ENCODE results near the gene OGFOD2.

The OGFOD2 gene

GRCh38 chr12:122989225-122989839 lies 14.3 kb downstream of the OGFOD2 start:
- no peak for DNase-seq

DNA sequence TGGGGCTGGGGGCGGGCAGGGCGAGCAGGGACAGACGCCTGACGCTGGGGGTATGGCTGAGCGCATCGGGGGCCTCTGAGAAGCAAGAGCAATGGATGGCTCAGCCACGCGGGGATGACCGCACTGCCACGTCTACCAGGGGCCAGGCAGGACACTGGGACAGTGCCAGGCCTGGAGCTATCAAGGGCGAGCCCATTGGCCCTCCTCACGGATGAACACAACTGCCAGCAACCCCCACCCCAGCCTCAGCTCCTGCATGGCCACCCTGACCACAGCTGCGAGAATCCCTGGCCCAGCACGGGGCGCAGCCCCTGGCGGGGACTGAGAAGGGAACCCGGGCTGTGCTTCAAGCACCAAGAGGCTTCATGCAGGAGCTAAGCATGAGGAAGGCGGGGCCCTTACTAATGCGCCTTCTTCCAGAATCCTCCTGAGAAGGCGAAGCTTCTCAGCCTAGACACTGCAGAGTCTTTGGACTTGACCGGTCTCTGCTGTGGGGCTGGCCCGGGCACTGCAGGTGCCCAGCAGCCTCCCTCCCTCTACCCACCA lies 14.9 kb downstream of the OGFOD2 start:
- no peak for DNase-seq

- DNase-seq = no peak
These were observed 15.5 kb downstream of the OGFOD2 start for GRCh38 chr12:122990561-122990960.

GRCh38 chr12:122990961-122991622 lies 16.0 kb downstream of the OGFOD2 start:
- DNase-seq = no peak

DNA sequence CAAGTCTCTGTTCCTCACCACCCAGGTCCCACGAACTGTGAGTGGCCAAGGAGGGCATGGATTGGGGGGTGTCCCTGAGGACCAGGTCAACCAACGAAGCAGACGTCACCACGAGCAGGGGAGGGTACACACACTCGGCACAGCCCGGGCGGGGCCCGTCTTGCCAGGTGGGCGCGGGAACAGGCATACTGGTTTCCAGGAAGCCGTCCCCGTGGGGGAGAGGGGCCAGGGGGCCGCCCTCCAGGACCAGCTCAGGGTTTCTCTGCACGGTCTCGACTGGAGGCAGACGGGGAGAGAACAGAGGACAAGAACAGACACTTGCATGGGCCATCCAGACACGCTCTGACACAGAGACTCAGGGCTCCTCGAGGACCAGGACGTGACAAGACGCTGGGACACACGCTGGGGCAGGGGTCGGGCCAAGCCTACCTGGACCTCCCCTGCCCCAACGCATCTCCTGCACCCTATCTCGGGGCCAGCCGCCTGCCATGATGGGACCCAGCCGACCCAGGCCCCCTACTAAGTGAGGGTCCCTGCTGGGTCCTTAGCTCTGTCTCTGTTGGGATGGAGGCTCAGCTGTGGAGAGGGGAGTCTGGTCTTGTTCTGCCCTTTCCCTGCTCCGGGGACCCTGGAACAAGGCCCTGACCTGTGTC lies 16.7 kb downstream of the OGFOD2 start:
- no peak for DNase-seq

- no peak for DNase-seq
These were observed 17.3 kb downstream of the OGFOD2 start for GRCh38 chr12:122992386-122992785.

DNA sequence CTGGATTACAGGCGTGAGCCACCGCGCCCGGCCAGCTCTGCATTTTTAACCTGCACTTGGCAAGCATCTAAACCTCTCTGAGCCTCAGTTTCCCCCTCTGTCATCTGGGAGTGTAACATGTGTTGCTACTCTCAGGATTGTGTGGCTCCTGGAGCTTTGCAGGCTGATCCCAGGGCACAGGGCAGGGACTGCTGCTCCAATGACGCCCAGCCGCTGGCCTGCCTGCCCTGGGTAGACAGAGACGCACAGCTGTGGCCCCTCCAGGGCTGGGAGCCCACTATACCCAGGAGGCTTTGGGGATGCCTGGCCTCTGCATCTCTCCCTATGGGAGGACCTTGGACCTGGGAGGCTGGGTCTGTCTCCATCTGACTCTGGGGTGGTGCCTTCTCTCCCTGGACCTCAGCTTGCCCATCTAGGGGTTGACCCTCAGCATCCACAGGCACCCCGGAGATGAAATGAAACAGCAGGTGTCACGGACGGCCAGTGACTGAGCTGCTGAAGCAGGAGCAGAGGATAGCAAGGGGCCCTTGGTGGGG lies 19.2 kb downstream of the OGFOD2 start:
- DNase-seq = no peak

GRCh38 chr12:122994781-122995502 lies 19.9 kb downstream of the OGFOD2 start:
- no peak for DNase-seq

DNA sequence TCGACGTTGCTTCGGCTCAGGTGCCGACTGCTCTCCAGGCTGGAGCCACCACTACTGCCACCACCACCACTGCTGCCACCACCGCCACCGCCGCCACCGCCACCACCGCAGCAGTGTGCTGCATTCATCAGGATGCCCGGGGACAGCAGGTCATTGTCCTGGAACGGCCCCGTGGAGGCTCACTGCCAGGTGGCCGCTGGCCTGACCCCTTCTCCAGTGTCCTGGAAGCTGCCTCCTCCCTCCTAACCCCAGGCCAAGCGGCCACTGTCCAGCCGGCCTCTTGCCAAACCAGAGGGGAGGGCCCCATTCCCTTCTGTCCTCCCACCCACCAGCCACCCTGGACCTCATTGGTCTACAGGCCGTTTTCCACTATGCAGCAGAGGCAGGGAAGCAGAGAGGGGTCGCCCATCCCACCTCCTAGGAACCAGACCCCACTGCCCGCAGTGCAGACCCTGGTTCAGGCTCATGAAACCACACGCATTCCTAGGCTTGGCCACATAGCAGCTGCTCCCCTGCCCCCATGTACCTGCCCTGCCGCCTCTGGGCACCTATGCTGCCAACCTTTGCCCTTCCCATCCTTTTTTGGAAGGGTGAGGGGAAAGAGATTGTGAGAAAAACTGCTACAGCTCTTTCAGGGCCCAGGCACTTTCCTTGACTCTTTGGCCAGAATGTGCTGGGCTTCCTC lies 20.6 kb downstream of the OGFOD2 start:
- DNase-seq = no peak

- DNase-seq = no peak
These were observed 21.2 kb downstream of the OGFOD2 start for GRCh38 chr12:122996188-122996601.

- no peak for DNase-seq
These were observed 21.7 kb downstream of the OGFOD2 start for GRCh38 chr12:122996621-122997342.

DNA sequence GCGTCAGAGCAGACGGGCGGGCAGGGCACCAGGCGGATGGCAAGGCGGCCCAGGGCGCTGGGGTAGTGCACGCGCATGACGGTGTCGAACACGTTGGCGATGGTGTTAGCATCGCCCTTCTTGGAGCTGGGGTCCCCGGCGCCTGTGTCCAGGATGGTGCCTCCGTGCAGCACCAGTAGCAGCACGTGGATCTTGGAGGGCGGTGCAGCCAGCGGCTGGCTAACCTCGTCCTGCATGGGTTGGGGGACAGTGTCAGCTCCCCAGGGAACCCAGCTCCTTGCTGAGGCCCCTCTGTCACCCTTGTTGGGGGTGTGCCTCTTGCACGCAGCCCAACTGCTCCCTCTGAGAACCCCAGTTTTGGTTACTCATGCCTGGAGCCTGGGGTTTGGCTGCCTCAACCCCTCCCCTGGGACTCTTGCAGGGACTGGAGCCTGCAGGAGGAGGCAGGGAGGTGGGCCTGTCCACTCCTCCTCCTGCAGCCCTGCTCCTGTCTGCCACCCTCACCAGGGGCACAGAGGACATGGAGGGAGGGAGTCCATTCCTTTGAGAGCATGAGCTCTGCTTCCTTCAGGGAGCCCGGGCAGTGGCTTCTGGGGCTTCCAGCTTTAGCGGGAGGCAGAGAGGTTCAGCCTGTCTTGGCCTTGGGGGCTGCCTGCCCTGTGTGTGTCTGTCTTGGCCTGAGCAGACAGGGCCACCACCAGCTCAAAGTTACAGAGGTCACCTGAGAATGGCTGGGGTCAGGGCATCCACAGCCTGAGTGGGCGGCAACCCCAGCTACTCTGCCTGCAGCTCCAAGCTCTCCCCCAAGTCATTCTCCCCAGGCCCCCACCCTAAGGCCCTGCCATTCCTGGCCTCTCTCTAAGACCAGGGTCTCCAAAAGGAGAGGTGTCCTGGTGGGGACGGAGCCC lies 22.6 kb downstream of the OGFOD2 start:
- no peak for DNase-seq

DNA sequence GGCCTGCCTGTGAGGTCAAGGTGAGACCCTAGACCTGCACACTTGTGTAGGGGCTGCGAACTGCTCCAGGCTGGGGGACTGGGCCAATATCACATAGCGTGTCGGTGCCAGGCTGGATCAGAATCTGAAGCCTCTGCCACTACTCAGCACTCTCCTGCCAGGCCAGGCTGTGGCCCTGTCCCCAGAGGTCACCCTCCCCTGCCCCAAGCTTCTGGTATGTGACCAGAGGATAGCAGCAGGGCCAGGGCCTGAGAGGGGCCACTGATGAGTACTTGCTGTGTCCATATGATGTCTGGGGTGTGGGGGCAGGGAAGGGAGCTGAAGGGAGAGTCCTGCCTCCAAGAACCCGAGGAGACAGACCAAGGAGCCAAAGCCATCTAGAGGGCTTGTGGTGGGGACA lies 23.3 kb downstream of the OGFOD2 start:
- DNase-seq = no peak

DNA sequence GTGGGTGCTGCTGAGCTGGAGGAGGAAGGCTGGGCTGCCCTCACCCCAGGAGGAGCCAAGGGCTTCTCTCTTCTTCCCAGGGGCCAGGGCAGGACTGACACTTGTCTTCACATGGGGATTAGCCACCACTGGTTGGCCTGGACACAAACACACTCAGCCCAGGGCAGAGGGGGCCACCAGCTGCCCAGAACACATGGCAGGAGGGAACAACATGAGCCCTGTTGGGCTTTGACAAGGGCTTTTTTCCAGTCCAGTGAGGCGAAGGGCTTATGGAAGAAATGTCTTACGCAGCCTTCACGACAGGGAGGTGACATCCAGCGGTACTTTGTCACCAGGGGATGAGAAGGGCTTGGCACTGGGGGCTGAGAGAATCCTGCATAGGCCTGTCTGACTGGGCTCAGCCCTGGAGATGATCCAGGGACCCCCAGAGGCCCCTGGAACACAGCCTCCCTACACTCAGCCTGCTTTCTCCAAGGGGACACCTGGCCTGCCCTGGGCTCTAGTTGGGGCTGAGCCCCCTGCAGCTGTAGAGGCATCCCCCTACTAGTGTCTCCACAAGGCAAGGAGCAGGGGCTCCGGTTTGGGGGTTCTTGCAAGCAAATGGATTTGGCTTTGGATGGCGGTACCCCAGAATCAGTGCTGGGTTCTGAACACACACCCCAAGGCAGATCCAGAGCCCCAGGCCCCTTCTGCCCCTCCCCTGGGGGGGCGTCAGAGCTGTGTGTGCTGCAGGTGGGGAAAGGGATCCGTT lies 24.3 kb downstream of the OGFOD2 start:
- no peak for DNase-seq

GRCh38 chr12:122999986-123000420 lies 25.0 kb downstream of the OGFOD2 start:
- peak; percentile 33 for DNase-seq

DNA sequence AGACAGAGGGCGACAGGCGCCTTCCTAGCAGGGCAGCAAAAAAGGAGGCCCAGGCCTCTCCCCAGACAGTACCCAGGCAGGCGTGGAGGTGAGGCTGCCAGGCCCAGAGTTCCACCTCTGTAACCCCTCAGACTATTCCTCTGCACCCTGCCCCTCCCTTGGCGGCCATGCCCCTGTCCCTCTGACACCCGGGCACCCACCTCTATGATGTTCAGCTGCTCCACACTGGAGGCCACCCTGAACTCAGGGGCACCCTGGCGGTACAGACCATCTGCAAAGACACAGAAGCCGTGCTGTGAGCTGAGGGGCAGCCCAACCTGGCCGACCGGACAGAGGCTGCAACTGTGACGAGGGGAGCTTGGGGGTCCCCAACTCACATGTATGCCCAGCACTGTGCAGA lies 25.5 kb downstream of the OGFOD2 start:
- no peak for DNase-seq

GRCh38 chr12:123001464-123001863 lies 26.4 kb downstream of the OGFOD2 start:
- DNase-seq = no peak

GRCh38 chr12:123003257-123003656 lies 28.2 kb downstream of the OGFOD2 start:
- no peak for DNase-seq

DNA sequence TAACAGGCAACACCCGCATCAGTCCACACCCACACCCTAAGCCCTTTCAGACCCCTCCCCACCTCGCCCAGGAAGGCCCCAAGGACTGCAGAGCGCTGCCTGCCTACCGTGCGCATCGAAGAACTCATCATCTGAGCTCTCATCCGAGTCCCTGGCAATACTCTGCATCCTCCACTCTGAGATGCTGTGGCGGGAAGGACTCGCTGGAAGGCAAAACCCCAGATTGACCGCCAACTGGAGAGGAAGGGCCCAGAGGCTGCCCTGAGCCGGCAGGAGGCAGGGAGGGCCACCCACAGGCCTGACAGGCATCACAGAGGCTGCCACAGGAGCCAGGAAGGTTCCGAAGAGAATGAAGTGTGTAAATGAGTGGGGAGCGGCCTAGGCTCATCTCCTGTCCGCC lies 29.2 kb downstream of the OGFOD2 start:
- DNase-seq = no peak

- DNase-seq = no peak
These were observed 30.1 kb downstream of the OGFOD2 start for GRCh38 chr12:123005081-123005626.

Data from KG1 (cell line).